HL-60 (cell line): Measurements from ENCODE around the gene UGGT2.
"Not testable (repeated sequence)": the region's sequence is repeated elsewhere in the genome, so short reads cannot be mapped to it uniquely, and the experiment has no call there.

Experiments
- GABPA ChIP-seq: IDR thresholded peaks from 2 replicates; pipeline ENCODE4 v1.6.1; 2012; ENCODE audit warnings: low read depth
- POLR2AphosphoS5 ChIP-seq: IDR thresholded peaks from 2 replicates; pipeline ENCODE4 v1.6.1; 2012; ENCODE audit warnings: low read depth
- REST ChIP-seq: IDR thresholded peaks from 2 replicates; pipeline ENCODE4 v1.6.1; 2012; ENCODE audit warnings: low read depth; ENCODE audit not compliant: insufficient replicate concordance
- TF ChIP-seq, protein P1 (sequence below): IDR thresholded peaks from one replicate; pipeline ENCODE4 v1.5.1; 2011; ENCODE audit warnings: low read length, control low read depth, inconsistent platforms; ENCODE audit not compliant: insufficient read depth

DNA sequence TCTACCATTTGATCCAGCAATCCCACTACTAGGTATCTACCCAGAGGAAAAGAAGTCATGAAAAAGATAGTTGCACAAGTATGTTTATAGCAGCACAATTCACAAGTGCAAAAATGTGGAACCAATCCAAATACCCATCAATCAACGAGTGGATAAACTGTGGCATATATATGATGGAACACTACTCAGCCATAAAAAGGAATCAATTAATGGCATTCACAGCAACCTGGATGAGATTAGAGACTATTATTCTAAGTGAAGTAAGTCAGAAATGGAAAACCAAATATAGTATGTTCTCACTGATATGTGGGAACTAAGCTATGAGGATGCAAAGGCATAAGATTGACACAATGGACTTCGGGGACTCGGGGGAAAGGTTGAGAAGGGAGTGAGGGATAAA lies 1.3 kb downstream of the UGGT2 start:
- TF ChIP-seq, protein P1, sequence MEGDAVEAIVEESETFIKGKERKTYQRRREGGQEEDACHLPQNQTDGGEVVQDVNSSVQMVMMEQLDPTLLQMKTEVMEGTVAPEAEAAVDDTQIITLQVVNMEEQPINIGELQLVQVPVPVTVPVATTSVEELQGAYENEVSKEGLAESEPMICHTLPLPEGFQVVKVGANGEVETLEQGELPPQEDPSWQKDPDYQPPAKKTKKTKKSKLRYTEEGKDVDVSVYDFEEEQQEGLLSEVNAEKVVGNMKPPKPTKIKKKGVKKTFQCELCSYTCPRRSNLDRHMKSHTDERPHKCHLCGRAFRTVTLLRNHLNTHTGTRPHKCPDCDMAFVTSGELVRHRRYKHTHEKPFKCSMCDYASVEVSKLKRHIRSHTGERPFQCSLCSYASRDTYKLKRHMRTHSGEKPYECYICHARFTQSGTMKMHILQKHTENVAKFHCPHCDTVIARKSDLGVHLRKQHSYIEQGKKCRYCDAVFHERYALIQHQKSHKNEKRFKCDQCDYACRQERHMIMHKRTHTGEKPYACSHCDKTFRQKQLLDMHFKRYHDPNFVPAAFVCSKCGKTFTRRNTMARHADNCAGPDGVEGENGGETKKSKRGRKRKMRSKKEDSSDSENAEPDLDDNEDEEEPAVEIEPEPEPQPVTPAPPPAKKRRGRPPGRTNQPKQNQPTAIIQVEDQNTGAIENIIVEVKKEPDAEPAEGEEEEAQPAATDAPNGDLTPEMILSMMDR = not testable (repeated sequence)
- not testable (repeated sequence) for TF ChIP-seq POLR2AphosphoS5, GABPA, REST
